Esophagus muscularis mucosa (tissue), 4 donors: ENCODE results near the gene PTMA.

ENCODE experiments used
- CTCF ChIP-seq, 3 experiments: fragments of 200-600 bp in 2 of 3; fragments of 450-650 bp in 1 of 3; sonication (generic) in 2 of 3; IDR thresholded peaks; one replicate each; pipeline ENCODE4 v1.5.1; 2017 to 2019; ENCODE audit warnings: antibody characterized with exemption in 3 of 3, mild to moderate bottlenecking in 2 of 3, moderate library complexity in 1 of 3
- EP300 ChIP-seq: sonication (generic); formaldehyde crosslinking; IDR thresholded peaks from one replicate; pipeline ENCODE4 v1.6.1; 2017; ENCODE audit warnings: antibody characterized with exemption
- POLR2A ChIP-seq: fragments of 450-650 bp; IDR thresholded peaks from one replicate; pipeline ENCODE4 v1.6.1; 2017; ENCODE audit warnings: antibody characterized with exemption, moderate library complexity, mild to moderate bottlenecking, low read depth
- POLR2AphosphoS5 ChIP-seq, 2 donors: sonication (generic); formaldehyde crosslinking; IDR thresholded peaks; one replicate each; pipeline ENCODE4 v1.6.1; 2017; ENCODE audit warnings: antibody characterized with exemption in 2 of 2

GRCh38 chr2:231718799-231719198 is 10.5 kb downstream of the PTMA start:
- TF ChIP-seq EP300 (no peak), CTCF (IDR thresholded peaks at IDR 0.05) (no peak), POLR2AphosphoS5 (IDR thresholded peaks at IDR 0.05) (no peak), POLR2A (no peak)
